HG02642 (cell line): ENCODE data around the gene TRAF2.

Experiments used
- ATAC-seq: cut with Tn5 transposase; IDR thresholded peaks from one replicate; pipeline ENCODE4 v1.9.1; 2021; ENCODE audit warnings: mild to moderate bottlenecking; ENCODE audit not compliant: unreplicated experiment, poor library complexity

The TRAF2 gene

GRCh38 chr9:136846376-136847087, 39.8 kb upstream of the TRAF2 start:
- ATAC-seq, result no peak

- no peak for ATAC-seq
Observed at GRCh38 chr9:136847088-136847825, 39.1 kb upstream of the TRAF2 start.

GRCh38 chr9:136847826-136848392, 38.4 kb upstream of the TRAF2 start:
- no peak for ATAC-seq

- ATAC-seq, result no peak
Observed at GRCh38 chr9:136848393-136849037, 37.8 kb upstream of the TRAF2 start.

GRCh38 chr9:136849038-136849959, 37.0 kb upstream of the TRAF2 start, which contains the start of gene PHPT1:
Gene PHPT1, plus strand, starts transcription at chr9:136849409. Its CDS starts 22 bp downstream, at chr9:136849431.
- ATAC-seq, result peak; percentile 85

- no peak for ATAC-seq
Observed at GRCh38 chr9:136849960-136850865, 36.1 kb upstream of the TRAF2 start.

- no peak for ATAC-seq
Observed at GRCh38 chr9:136850866-136851775, 35.2 kb upstream of the TRAF2 start.

GRCh38 chr9:136851941-136852663, 34.2 kb upstream of the TRAF2 start, which contains the start of gene MAMDC4:
Gene MAMDC4, plus strand, starts transcription at chr9:136852346. Its CDS starts 71 bp downstream, at chr9:136852417.
- no peak for ATAC-seq

- ATAC-seq, result no peak
Observed at GRCh38 chr9:136852664-136853595, 33.4 kb upstream of the TRAF2 start.

- ATAC-seq, result no peak
Observed at GRCh38 chr9:136853596-136854112, 32.7 kb upstream of the TRAF2 start.

- ATAC-seq, result no peak
Observed at GRCh38 chr9:136854113-136854841, 32.0 kb upstream of the TRAF2 start.

GRCh38 chr9:136854842-136855460, 31.4 kb upstream of the TRAF2 start:
- ATAC-seq, result no peak

GRCh38 chr9:136855461-136856078, 30.7 kb upstream of the TRAF2 start:
- no peak for ATAC-seq

- ATAC-seq, result no peak
Observed at GRCh38 chr9:136856079-136856476, 30.2 kb upstream of the TRAF2 start.
